SHP77 treated with DMSO at 0.1 percent for 48 hours (cell line): ENCODE data around the gene PA2G4.
"Not testable (repeated sequence)": the region's sequence is repeated elsewhere in the genome, so short reads cannot be mapped to it uniquely, and the experiment has no call there.

Source experiments
- DNase-seq: peaks from one replicate; lab custom pipeline; 2025; lab: John Stamatoyannopoulos, UW

Gene PA2G4

DNA sequence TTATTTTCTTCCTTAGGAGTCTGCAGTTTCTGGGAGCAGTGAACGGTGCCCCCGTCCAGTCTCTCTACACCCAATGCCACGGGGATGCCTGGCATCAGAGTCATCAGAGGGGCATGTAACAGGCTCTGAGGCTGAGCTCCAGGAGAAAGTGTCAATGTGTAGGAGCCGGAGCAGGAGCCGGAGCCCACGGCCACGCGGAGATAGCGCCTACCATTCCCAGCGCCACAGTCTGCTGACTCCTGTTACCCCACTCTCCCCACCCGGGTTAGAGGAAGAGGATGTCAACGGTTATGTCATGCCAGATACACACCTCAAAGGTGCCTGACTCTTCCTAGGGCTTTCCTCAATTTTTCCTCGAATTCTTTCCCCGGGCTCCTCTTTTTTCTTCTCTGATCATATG lies 3.3 kb upstream of the PA2G4 start:
- DNase-seq = no peak

DNA sequence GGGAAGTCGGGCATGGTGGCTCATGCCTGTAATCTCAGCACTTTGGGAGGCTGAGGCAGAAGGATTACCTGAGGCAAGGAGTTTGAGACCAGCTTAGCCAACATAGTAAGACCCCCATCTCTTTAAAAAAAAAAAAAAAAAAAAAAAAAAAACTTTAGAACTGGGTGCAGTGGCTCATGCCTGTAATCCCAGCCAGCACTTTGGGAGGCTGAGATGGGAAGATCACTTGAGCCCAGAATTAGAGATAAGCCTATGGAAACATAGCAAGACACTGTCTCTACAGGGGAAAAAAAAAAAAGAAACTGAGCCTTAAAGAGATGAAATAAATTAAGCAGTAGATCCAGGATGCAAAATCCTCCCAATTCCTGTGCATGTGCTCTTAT lies 1.7 kb upstream of the PA2G4 start:
- no peak for DNase-seq

- DNase-seq = no peak
Observed at GRCh38 chr12:56103066-56103711, 1.2 kb upstream of the PA2G4 start.

GRCh38 chr12:56103823-56104108 lies 593 bp upstream of the PA2G4 start:
- no peak for DNase-seq

GRCh38 chr12:56104815-56105608 lies 653 bp downstream of the PA2G4 start:
- no peak for DNase-seq

GRCh38 chr12:56105609-56105902 lies 1.2 kb downstream of the PA2G4 start:
- no peak for DNase-seq

DNA sequence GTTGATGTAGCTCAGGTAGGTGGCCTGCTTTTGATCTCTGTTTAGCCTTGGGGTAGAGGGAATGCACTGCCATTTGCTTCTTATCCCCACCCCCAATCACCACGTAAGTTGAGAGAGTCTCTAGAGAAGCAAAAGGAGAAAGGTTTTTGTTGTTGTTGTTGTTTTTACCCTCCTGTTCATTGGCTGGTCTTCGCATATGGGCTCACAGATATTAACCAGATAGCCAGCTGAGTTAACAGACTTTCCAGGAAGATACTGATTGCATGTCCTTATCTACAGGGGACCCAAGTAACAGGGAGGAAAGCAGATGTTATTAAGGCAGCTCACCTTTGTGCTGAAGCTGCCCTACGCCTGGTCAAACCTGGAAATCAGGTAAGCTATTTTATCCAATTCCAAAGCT lies 2.9 kb downstream of the PA2G4 start:
- no peak for DNase-seq

DNA sequence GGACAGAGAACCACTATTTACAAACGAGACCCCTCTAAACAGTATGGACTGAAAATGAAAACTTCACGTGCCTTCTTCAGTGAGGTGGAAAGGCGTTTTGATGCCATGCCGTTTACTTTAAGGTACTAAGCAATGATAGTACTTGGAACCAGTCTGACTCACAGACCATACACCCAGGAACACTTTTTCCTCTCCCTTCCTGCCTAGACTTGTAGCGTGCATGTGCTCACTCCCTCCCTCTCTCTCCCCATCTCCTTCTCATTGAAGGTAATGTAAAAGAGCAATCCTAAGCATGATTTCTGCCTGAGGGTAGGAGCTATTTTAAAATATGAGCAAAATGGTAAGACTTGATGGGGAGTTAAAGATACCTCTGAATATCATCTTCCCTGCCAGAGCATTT lies 6.2 kb downstream of the PA2G4 start:
- DNase-seq = no peak

DNA sequence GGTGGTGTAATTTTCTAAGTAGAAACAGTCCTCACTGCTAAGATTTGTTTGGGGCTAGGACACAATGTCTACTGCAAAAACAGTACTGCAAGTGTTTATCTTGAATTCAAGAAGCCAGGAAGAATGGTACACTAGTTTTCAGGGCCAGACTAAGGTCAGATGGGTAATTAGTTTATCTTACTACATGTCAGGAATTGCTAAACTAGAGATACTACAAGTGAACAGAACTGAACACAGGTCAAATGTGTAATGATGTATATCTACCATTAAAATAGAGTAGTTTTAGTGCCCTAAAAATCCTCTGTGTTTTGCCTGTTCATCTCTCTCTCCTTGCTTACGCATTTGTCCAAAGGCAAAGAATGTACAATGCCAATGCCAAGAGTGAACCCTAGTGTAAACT lies 9.7 kb downstream of the PA2G4 start:
- DNase-seq = no peak

DNA sequence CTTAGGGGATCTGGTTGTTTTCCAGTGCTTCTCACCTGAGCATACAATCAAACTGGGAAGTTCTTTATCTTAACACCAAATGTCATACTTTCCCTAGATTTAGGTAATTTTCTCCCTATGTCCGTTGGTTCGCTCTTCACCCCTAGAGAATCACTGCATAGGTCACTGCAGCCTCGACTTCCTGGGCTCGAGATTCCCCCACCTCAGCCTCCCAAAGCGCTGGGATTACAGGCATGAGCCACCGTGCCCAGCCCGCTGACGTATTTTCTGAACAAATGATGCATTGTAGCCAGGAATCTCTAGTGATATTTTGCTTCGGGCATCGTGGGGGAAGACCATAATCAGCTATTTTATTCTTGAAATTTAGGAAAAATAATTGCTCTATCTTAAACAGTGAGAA lies 11.0 kb downstream of the PA2G4 start:
- DNase-seq = peak; percentile 31

DNA sequence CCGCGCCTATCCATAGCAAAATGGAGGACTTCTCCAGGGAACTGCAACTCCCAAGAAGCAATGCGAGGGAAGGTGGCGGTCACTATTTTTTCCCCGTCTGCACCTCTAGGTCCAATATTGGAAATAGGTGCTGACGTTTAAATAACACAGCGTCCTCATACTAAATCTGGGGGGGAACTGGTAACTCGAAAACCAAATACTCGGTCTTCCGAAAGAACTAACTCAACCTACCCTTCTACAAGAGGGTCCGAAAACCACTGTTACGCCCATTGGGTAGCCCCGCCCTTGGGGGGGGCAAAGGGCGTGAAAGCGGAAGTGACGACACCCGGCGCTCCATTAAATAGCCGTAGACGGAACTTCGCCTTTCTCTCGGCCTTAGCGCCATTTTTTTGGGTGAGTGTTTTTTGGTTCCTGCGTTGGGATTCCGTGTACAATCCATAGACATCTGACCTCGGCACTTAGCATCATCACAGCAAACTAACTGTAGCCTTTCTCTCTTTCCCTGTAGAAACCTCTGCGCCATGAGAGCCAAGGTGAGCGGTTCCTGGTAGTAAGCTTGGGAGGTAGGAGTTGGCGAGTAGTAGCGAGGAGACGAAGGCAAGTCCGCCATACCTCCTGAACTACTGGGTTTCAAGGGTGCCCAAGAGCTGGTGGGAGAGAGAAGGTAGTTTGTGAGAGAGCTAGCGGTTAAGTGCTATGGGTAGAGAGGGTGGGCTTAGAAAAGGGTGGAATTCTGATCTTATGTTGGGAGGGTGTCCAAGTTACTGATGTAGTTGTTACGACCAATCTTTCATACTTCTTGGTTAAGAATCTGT lies 12.1 kb downstream of the PA2G4 start, which contains the start of gene RPL41:
Gene RPL41 (plus strand): TSS at position 367 of the 815 bp plus-strand sequence.
- DNase-seq = peak; percentile 90

DNA sequence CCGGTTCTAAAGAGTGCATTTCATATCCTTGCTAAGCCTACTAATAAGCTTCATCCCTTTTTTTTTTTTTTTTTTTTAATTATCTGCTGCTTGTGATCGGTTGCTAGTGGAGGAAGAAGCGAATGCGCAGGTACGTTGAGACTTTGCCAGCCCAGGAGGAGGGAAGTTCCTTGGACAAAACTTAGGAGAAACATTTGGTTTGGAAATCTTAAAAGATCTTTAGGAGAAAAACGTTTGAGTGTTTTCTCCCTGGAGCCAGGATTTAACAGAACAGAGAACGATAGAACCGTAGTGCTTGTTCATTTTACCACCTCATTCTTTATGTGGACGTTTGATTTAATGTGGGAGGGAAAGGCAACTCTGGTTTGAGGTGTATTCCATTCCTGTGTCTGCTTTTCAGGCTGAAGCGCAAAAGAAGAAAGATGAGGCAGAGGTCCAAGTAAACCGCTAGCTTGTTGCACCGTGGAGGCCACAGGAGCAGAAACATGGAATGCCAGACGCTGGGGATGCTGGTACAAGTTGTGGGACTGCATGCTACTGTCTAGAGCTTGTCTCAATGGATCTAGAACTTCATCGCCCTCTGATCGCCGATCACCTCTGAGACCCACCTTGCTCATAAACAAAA lies 12.8 kb downstream of the PA2G4 start:
- not testable (repeated sequence) for DNase-seq

- peak; percentile 95 for DNase-seq
Observed at GRCh38 chr12:56117778-56118687, 13.7 kb downstream of the PA2G4 start, which contains the start of gene ZC3H10. Gene ZC3H10 (plus strand): TSS chr12:56118266. CDS start chr12:56120563, 2,297 bp downstream.

DNA sequence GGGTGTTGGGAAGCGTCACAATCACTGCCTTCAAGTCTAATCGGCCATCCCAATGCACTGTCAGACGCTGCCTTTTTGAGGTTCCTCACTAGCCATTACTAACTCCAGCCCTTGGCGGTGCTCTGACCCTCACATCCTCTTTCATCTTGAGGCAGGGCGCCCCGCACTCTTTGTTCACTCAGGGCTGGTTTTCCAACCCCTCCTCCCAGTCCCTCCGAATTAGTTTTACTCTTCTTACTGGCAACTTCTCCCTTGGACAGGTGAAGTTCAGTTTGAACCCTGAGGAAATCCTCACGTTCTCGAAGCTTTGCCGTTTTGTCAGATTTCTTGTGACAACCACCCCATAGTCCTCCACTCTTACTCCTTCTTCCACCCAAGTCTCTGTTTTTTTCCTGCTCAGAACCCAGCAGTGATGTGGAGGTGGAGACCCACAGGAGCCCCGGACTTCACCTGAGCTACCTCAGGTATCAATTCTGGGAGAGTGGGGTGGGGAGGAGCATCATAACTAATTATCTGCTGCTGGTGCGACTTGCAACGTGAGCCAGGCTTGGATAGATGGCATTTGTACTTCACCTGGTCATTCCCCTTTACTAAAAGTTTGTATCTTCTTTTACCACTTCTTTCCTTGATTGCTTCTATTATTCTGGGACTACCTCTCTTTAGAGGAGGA lies 14.5 kb downstream of the PA2G4 start:
- no peak for DNase-seq

DNA sequence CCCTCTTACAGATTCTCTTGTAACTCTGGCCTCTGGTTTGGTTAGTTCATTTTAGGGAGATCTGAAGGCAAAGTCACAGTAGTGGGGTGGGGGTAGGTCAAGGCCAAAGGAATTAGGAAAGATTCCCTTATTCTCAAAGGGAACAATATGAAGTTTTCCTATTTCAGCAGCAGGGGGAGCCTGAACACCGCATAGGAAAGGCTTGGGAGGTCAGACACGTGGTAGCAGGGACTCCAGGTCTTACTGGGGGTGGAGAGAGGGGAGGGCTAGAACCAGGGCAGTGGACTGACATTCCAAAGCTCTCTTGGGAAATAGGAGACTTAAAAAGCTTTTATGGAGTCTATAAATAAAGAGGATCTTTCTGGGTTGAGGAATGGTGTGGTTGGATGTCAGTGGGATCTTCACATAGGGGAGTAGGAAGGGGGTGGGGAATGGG lies 15.0 kb downstream of the PA2G4 start:
- peak; percentile 77 for DNase-seq

DNA sequence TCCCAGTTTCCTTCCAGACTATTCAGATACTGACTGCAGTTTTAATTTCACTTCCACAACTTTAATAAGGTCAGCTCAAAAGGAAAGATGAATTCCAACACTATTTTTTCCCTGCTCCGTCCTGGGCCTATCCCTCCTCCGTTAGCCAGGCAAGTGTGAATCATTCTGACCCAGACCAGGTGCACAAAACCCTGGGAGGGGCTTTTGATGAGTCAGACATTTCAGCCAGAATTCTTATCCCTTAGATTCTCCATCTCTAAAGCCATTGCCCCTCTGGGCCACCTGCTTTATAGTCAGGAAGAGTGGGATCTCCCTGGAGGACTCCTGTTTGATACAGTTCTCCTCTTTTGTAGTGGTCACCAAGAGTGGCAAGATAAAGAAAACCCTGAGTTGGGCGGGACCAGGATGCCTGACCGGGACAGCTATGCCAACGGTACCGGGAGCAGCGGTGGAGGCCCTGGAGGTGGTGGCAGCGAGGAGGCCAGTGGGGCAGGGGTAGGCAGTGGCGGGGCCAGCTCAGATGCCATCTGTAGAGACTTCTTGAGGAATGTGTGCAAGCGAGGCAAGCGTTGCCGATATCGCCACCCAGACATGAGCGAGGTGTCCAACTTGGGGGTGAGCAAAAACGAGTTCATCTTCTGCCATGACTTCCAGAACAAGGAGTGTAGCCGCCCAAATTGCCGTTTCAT lies 15.9 kb downstream of the PA2G4 start:
- DNase-seq = no peak

DNA sequence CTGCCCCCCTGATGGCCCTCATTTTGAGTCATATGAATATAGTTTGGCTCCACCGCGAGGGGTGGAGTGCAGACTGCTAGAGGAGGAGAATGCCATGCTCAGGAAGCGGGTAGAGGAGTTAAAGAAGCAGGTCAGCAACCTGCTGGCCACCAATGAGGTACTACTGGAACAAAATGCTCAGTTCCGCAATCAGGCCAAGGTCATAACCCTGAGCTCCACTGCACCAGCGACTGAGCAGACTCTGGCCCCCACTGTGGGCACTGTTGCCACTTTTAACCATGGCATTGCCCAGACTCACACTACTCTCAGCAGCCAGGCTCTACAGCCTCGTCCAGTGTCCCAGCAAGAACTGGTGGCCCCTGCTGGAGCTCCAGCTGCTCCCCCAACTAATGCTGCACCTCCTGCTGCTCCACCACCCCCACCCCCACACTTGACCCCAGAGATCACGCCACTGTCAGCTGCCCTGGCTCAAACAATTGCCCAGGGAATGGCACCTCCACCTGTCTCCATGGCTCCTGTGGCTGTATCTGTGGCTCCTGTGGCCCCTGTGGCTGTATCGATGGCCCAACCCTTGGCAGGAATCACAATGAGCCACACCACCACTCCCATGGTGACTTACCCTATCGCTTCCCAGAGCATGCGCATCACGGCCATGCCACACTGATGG lies 17.0 kb downstream of the PA2G4 start:
- DNase-seq = no peak

DNA sequence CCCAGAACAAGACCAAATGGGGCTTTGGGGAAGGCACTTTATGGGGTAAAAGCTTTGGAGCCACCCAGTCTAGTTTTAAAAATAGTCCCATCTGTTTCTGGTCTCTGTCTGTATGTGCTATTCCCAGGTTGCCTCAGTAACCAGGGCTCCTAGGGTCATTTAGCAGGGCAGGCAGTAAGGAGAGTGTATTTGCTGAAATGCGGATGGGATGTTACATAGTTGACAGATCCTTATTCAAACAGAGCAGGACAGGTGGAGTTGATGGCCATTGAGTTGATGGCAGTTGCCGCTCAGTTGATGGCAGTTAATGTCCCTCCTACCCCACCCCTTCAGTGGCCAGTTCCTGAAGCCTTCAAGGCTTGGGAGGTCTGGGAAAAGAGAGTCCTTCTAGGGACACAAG lies 18.3 kb downstream of the PA2G4 start:
- peak; percentile 57 for DNase-seq

GRCh38 chr12:56124133-56124532 lies 19.8 kb downstream of the PA2G4 start:
- no peak for DNase-seq

DNA sequence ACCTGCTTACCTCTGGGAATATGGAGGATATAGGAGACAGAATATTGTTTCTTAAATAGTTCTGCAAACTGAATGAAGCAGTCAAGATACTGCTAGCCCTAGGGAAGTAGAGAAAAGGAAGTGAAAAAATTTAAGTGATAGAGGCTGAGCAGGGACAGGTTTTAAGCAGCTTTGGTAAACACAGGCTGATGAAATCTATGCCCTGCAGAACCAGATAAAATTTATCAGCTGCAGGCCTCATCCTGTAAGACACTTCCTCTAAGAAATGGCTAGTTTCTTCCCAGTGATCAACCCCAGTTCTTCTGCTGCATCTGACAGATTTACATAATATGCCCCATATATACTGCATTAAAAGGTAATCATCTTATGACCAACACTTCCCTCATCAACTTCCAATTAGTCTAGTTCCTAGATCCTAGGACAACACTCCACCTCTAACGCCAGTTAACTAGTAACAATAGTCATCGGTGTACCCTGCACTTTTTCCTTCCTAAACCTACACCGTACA lies 22.4 kb downstream of the PA2G4 start:
- DNase-seq = no peak
